Measurements from ENCODE around the gene CNTROB. TPM values are rescaled to one million over a fixed set of nuclear protein-coding genes. Genes with fewer than 3 reads are reported as not detected.

Gene CNTROB, protein sequence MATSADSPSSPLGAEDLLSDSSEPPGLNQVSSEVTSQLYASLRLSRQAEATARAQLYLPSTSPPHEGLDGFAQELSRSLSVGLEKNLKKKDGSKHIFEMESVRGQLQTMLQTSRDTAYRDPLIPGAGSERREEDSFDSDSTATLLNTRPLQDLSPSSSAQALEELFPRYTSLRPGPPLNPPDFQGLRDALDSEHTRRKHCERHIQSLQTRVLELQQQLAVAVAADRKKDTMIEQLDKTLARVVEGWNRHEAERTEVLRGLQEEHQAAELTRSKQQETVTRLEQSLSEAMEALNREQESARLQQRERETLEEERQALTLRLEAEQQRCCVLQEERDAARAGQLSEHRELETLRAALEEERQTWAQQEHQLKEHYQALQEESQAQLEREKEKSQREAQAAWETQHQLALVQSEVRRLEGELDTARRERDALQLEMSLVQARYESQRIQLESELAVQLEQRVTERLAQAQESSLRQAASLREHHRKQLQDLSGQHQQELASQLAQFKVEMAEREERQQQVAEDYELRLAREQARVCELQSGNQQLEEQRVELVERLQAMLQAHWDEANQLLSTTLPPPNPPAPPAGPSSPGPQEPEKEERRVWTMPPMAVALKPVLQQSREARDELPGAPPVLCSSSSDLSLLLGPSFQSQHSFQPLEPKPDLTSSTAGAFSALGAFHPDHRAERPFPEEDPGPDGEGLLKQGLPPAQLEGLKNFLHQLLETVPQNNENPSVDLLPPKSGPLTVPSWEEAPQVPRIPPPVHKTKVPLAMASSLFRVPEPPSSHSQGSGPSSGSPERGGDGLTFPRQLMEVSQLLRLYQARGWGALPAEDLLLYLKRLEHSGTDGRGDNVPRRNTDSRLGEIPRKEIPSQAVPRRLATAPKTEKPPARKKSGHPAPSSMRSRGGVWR
- total RNA-seq (19.4 and 21.1 TPM in 2 replicates), polyA plus RNA-seq (30.6 and 37.5 TPM in 2 replicates)

DNA sequence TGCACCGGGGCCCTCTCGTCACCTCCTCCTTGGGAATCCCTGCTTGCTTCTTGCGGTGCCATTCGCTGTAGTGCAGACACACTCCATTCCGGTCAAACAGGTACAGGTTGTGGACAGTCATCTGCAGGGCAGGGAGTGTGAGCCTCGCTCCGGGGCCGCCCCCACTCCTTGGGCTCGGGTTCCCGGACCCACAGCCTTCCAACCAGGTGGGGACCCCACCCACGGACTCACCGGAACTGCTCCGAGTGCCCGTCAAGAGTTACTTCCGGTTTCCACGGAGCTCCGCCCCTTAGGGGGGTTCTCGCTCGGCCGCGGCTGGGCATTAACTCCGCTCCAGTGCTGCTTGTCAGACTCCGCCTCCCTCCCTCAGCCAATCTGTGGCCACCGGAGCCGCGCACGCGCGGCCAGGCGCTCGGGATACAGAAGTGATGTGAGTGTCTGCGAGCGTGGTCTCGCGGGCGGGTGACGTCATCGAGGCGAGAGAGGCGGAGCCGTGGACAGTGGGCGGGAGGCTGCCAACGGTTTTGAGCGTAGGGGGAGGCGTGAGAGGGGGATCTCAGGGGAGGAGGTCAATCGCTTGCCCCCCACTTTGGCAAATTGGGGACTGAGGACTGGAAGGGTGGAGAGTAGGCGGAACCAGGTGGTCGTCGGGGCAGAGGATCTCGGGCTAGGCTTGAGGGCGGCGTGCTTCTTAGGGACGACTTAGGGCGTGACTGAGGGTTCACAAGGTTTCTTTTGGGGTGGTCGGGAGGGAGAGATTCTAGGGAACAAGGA, at the start of gene CNTROB, which contains the start of gene TRAPPC1:
TSS of gene CNTROB (plus strand) at position 498 of the 774 bp plus-strand sequence. CDS start 874 bp downstream, outside the sequence.
TSS of gene TRAPPC1 (minus strand) at position 238 of the 774 bp plus-strand sequence. CDS start at position 121, 117 bp downstream.
- Histone ChIP-seq H3K36me3 (replicated peaks; ENCODE audit: insufficient read depth, low read depth) (no peaks in the 10 kb centered on the region), H3K4me1 (ENCODE audit: insufficient read depth) (peaks cover 26% of the 10 kb centered on the region)
- WGBS (ENCODE audit: low lambda C conversion rate, missing lambda C conversion rate), result under 1% methylated on average over 47 of the region's 55 CpGs

DNA sequence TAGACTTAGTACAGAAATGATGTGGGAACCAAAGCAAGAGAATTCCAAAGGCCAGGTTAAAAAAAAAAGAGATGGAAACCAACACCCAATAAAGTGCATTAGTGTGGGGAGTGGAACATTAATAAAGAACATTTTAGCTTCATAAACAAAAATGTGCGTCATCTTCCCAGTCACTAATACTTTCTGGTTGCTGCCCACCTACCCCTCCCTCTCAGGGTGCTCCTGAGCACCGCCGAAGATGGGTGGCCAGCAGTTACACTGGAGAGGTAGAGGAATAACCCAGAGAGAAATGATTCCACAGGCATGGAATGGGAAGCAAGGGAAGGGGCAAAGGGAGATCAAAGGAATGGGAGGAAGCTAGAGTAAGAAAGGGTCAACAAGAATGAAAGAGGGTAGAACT, 49.4 kb upstream of the CNTROB start:
- H2AFZ ChIP-seq, result no peak overlapping the region
- peaks cover 35% of the 10 kb centered on the region for H3K79me2 ChIP-seq
- no peaks in the 10 kb centered on the region for H3K36me3 ChIP-seq (replicated peaks; ENCODE audit: insufficient read depth, low read depth)
- 55% methylated on average over 3 of the region's 3 CpGs for WGBS (ENCODE audit: low lambda C conversion rate, missing lambda C conversion rate)
- peak overlapping the region; percentile 97 for H3K27ac ChIP-seq
- peak overlapping the region; percentile 8 for H3K4me3 ChIP-seq
- H3K9me3 ChIP-seq (ENCODE audit: low read depth), result no peaks in the 10 kb centered on the region
- peak overlapping the region; percentile 73 for H3K4me2 ChIP-seq
- no peaks in the 10 kb centered on the region for H3K9me2 ChIP-seq (replicated peaks; ENCODE audit: insufficient read depth)
- no peaks in the 10 kb centered on the region for H3K27me3 ChIP-seq
- no peaks in the 10 kb centered on the region for H4K20me1 ChIP-seq (ENCODE audit: insufficient read depth, poor library complexity, severe bottlenecking)
- peak; percentile 28 for DNase-seq (ENCODE audit: low spot score)
- peaks cover 34% of the 10 kb centered on the region for H3K4me1 ChIP-seq (ENCODE audit: insufficient read depth)
- TF ChIP-seq EZH2 (IDR thresholded peaks at IDR 0.05; ENCODE audit: borderline replicate concordance) (no peak), EZH2phosphoT487 (IDR thresholded peaks at IDR 0.05; ENCODE audit: low read depth, severe bottlenecking, unreplicated experiment) (no peak)
- TF ChIP-seq, protein P1, sequence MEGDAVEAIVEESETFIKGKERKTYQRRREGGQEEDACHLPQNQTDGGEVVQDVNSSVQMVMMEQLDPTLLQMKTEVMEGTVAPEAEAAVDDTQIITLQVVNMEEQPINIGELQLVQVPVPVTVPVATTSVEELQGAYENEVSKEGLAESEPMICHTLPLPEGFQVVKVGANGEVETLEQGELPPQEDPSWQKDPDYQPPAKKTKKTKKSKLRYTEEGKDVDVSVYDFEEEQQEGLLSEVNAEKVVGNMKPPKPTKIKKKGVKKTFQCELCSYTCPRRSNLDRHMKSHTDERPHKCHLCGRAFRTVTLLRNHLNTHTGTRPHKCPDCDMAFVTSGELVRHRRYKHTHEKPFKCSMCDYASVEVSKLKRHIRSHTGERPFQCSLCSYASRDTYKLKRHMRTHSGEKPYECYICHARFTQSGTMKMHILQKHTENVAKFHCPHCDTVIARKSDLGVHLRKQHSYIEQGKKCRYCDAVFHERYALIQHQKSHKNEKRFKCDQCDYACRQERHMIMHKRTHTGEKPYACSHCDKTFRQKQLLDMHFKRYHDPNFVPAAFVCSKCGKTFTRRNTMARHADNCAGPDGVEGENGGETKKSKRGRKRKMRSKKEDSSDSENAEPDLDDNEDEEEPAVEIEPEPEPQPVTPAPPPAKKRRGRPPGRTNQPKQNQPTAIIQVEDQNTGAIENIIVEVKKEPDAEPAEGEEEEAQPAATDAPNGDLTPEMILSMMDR (IDR thresholded peaks at IDR 0.05; ENCODE audit: poor library complexity), result no peak

More for the DNA sequence above, at the start of gene CNTROB, which contains the start of gene TRAPPC1:
- Histone ChIP-seq H3K4me3 (peak within 1 kb of the TSS; percentile 54), H2AFZ (peak within 1 kb of the TSS; percentile 54), H3K9me3 (ENCODE audit: low read depth) (no peaks in the 10 kb centered on the region), H4K20me1 (ENCODE audit: insufficient read depth, poor library complexity, severe bottlenecking) (no peaks in the 10 kb centered on the region), H3K4me2 (peak within 1 kb of the TSS; percentile 98), H3K79me2 (peaks cover 39% of the 10 kb centered on the region), H3K27me3 (no peaks in the 10 kb centered on the region), H3K27ac (peak within 1 kb of the TSS; percentile 40), H3K9me2 (replicated peaks; ENCODE audit: insufficient read depth) (no peaks in the 10 kb centered on the region)
- DNase-seq (ENCODE audit: low spot score), result peak; percentile 100
- TF ChIP-seq, protein P1 (IDR thresholded peaks at IDR 0.05; ENCODE audit: poor library complexity), result no peak
- TF ChIP-seq EZH2 (IDR thresholded peaks at IDR 0.05; ENCODE audit: borderline replicate concordance) (no peak), EZH2phosphoT487 (IDR thresholded peaks at IDR 0.05; ENCODE audit: low read depth, severe bottlenecking, unreplicated experiment) (no peak)

DNA sequence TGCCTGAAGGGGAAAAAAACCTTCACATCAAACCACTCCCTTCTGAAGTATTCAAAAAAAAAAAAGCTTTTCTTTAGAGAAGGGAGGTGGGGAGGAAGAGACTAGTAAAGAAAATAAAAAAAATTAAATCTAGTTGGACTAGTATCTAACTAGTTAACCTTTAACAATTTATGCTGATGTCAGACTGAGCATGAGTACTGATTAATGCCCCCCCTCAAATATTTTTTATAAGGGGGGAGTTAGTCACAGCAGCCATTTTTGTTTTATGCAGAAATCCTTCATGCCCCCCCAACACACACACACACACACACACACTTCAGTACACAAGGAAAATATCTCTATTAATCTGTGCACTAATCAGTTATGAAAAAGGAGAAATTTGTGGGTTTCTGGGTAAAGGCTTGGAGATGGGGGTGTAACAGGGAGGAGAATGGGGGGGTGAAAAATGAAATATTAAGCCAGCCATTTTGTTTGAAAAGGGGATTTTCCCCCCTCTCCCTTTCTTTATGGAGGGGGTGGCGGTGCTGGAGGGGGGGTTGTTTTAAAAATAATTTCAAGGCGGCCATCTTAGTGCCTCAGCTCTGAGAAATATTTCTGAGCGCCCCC, 48.1 kb upstream of the CNTROB start:
- H3K4me1 ChIP-seq (ENCODE audit: insufficient read depth), result peaks cover 44% of the 10 kb centered on the region
- peak; percentile 52 for DNase-seq (ENCODE audit: low spot score)

More for the DNA sequence above, 48.1 kb upstream of the CNTROB start:
- Histone ChIP-seq H3K27me3 (no peaks in the 10 kb centered on the region), H3K9me2 (replicated peaks; ENCODE audit: insufficient read depth) (no peaks in the 10 kb centered on the region), H2AFZ (no peak overlapping the region), H3K36me3 (replicated peaks; ENCODE audit: insufficient read depth, low read depth) (no peaks in the 10 kb centered on the region), H3K27ac (peak overlapping the region; percentile 97), H4K20me1 (ENCODE audit: insufficient read depth, poor library complexity, severe bottlenecking) (no peaks in the 10 kb centered on the region), H3K4me2 (peak overlapping the region; percentile 73), H3K9me3 (ENCODE audit: low read depth) (no peaks in the 10 kb centered on the region), H3K79me2 (peaks cover 38% of the 10 kb centered on the region), H3K4me3 (peak overlapping the region; percentile 8)
- 10% methylated on average over 3 of the region's 3 CpGs for WGBS (ENCODE audit: low lambda C conversion rate, missing lambda C conversion rate)
- TF ChIP-seq EZH2phosphoT487 (IDR thresholded peaks at IDR 0.05; ENCODE audit: low read depth, severe bottlenecking, unreplicated experiment) (no peak), EZH2 (IDR thresholded peaks at IDR 0.05; ENCODE audit: borderline replicate concordance) (no peak)
- TF ChIP-seq, protein P1 (IDR thresholded peaks at IDR 0.05; ENCODE audit: poor library complexity), result no peak

Data from hepatocyte (in vitro differentiated cells).